CD4-positive, alpha-beta T cell treated with Interleukin-15 for 4 hours (primary cell): ENCODE data around the gene OR8B3.
"Not testable (repeated sequence)": the region's sequence is repeated elsewhere in the genome, so short reads cannot be mapped to it uniquely, and the experiment has no call there.

Source experiments
- DNase-seq: peaks from one replicate; pipeline ENCODE4 v3.0.0-alpha.2; 2020; ENCODE audit warnings: low spot score

The OR8B3 gene, protein sequence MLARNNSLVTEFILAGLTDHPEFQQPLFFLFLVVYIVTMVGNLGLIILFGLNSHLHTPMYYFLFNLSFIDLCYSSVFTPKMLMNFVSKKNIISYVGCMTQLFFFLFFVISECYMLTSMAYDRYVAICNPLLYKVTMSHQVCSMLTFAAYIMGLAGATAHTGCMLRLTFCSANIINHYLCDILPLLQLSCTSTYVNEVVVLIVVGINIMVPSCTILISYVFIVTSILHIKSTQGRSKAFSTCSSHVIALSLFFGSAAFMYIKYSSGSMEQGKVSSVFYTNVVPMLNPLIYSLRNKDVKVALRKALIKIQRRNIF

DNA sequence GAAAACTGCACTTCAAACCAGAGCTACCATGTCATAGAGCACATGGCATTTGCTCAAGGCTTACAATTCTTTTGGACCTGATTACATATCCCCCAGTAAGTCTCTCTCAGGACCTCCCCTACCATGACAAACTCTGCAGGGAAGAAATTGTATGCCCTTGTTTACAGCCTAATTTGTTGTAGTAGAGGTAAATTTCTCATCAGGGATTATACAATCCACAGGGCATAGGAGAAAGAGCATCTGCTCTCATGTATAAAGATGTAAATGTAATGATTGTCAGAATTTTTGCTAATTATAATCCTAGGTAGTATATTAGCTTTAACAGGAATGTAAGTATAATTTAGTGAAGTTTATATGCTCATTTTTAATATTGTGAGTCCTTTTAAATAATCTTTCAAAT is at the start of gene OR8B3:
Gene OR8B3 (minus strand): TSS at position 101 of the 400 bp plus-strand sequence. CDS start 1,673 bp downstream, outside the sequence.
- DNase-seq, result no peak

DNA sequence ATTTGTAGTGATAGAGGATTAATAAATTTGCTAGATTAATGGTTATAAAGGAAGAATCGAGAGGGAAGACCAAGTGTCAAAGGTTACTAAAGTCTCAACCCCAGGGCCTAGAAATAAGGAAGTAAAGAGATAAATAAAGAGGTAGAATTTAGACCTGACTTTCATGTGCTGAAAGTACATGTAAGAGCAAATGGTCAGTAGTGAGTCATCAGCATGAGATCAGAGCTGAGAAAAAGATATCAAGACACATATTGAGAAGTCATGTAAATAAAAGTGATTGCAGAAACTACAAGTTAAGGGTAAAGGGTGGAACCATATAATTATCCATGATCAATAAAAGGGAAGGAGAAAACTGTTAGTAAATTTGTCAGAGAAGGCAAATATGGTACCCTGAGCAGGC is 48.1 kb upstream of the OR8B3 start:
- no peak for DNase-seq

DNA sequence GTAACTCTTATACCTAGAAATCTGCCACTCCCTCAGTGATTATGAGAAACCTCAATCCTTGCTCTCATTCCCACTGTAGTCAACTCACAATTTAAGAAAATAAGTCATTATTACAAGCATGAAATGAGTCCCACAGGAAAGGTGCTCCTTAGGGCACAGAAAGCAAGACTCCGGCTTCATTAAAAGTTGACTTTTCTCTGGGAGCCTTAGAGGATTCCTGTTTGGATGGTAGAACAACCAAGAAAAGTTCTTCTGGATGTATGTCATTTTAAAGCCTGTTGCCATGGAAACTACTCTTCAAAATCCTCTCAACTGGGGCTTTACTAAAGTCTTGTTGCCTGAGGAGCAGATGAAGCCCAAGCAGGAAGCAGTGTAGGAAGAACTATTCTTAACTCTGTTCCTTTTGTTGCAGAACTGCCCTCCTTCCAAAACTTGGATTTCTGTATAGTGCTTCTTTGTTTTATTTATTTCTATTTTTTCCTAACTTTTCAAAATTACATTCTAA is 46.9 kb upstream of the OR8B3 start, which contains the start of gene OR8B8:
Gene OR8B8 (minus strand): TSS at position 51 of the 505 bp plus-strand sequence. CDS start 4,611 bp downstream, outside the sequence.
- DNase-seq, result no peak

DNA sequence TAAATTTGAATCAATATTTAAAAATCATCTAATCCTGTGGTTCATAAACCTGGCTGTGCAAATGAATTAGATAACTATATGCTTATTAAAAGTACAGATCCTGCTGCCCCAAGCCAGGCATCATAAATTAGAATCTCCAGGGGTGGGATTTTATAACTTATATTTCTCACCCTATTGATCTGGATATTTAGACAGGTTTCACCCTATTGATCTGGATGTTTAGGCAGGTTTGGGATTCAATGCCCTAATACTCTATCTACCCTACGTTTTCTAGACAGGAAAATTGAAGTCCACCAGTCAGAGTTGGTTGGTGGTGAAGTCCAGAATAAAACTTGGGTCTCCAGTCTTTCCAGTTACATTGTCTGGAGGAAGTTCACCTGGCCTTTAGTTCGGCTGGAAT is 44.0 kb upstream of the OR8B3 start:
- DNase-seq, result no peak

DNA sequence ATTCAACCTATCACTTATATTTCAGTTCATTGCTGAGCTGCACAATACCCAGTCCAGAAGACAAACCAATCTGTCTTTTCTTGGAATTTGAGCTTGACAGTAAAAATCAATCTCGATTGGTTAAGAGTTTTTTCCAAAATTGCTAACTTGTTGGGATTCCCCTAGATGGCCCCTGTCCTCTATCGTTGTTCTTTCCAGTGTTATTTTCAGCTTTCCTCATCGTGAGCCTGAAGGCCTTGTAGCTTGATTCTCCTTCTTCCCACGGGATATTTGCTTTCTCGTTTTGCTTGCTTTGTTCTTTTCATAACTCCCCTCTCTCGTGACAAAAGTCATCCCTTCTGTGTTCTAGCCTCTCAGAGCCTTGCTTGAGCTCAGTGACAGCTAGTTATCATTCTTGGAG is 43.6 kb upstream of the OR8B3 start:
- DNase-seq, result no peak

DNA sequence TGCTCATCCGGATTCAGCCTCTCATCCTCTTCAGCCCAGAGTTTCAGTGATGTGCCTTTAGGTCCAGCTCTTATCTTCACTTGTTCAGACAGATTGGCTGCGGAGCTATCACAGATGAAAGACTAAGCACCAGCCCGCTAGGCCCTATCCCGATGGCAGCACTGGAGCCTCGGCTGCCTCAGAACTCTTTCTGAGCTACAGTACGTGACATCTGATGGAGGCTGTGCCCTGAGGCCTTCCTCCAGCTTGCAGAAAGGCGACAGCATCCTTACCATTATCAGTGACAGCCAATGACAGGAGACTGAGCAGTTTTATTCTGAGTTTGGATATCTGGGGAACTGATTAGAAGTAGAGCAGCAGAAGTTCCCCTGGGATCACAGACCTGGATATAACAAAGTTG is 42.7 kb upstream of the OR8B3 start:
- no peak for DNase-seq

DNA sequence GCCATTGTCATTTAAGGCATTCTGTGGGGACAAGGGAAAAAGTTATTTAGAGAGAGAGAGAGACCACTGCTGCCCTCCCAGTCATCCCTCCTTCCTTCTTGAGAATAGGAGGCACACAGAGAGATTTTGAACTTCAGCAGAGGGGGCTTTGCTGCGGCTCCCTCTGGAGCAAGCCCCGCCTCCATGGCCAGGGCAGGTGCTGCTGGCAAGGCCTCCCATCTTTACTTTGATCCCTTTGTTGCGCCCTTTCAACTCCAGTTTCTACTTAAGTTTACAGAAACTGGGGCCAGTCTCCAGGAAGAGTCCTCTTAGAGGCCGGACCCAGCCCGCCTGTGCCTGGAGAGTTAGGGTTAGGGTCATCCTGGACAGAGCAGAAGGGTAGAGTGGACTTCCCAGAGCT is 42.3 kb upstream of the OR8B3 start:
- DNase-seq, result no peak

DNA sequence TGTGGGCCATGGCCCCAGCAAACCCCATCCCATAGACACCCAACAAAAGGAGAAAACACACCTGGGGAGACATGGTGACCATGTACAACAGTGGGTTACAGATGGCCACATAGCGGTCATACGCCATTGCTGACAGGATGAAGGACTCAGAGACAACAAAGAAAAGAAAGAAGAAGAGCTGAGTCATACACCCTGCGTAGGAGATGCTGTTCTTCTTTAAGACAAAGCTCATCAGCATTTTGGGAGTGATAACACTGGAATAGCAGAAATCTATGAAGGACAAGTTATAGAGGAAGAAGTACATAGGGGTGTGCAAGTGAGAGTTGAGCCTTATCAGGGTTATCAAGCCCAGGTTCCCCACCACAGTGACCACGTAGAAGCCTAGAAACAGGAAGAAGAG is 41.8 kb upstream of the OR8B3 start:
- no peak for DNase-seq

DNA sequence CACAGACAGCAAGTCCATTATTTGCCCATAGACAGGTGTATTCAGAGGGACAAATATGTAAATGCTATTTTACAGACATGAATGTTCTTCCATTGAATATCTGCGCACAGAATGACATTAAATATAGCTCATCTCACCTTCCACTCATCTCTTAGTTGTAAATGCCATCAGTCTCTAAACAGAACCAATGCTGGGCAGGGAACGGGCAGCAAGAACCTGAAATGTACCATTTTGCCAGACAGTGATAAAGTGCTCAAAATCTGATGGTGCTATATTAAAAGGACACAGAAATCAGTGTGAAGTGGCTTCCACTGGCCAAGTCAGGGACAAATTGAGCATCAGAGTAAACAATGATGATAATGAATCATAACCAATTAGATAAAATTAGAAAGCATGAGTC is 35.9 kb upstream of the OR8B3 start:
- no peak for DNase-seq

DNA sequence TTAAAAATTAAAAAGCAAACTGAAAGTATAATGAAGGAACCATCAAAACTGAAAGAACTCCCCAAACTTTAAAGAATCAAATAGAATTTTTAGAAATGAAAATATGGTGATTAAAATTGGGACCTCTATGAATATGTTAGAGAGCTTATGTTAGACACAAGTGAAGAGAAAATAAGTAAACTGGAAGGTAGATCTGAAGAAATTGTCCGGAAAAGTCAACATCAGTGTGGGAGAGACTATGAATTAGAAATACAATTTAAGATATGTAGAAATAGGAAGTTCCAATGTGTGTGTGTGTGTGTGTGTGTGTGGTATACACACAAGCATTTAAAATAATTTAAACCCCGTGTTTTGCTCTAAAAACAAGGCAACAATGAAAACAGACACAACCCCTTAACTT is 30.8 kb upstream of the OR8B3 start:
- DNase-seq, result no peak

DNA sequence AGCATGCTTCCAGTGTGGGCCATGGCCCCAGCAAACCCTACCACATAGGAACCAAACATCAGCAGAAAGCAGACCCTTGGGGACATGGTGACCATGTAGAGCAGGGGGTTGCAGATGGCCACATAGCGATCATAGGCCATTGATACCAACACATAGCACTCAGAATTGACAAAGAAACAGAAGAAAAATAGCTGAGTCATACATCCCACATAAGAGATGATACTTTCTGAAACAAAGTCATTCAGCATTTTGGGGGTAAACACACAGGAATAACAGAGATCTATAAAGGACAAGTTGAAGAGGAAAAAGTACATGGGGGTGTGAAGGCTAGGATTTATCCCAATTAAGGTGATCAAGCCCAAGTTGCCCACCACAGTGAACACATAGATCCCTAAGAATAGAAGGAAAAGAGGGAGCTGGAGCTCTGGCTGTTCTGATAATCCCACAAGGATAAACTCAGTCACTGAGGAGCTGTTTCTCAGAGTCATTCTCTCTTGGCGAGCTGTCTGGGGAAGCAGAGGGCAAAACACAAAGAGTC is 25.6 kb upstream of the OR8B3 start, which contains the start of gene OR8B4:
Gene OR8B4 (minus strand): TSS at position 488 of the 538 bp plus-strand sequence. CDS start 0 bp downstream, at position 488.
- no peak for DNase-seq

DNA sequence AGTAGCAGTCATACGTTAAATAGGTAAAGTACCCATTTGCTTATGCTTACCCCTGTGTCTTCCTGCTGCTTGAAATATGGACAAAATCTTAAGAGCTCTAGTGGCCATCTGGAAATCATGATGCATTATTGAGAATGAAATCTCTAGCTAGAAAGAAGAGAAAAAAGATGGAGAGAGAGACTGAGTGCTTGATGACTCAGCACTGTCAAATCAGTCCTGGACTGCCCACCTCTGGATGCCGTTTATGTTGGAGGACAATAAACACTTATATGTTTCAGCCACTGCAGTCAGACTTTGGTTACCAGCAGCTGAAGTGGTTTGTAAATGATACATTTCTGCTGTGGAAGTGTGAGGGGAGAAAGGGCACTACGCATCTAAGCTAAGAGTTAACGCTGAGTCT is 22.2 kb upstream of the OR8B3 start:
- DNase-seq, result no peak

DNA sequence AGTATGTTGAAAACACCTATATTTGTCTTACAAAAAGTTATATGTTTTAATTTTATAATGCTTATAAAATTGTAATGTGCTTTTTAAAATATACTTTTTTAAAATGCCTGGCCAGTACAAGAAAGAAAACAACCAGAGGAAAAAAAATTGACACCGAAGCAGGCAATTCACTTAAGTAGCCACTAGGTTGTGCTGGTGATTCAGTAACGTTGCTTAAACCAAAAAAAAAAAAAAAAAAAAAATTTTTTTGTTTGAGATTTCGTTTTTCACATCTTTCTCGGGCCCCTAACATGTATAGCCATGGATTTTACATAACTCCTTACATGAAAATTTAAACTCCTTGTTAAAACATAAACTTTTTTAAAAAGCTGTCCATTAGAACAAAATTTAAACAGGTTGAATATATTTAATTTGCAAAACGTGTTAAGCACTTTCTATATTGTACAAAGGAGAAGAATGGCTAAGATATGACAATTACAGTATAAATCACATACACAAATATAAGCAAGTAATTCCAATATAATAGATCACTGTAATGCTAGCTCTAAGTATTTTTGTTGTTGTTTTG is 16.6 kb upstream of the OR8B3 start:
- DNase-seq, result no peak

DNA sequence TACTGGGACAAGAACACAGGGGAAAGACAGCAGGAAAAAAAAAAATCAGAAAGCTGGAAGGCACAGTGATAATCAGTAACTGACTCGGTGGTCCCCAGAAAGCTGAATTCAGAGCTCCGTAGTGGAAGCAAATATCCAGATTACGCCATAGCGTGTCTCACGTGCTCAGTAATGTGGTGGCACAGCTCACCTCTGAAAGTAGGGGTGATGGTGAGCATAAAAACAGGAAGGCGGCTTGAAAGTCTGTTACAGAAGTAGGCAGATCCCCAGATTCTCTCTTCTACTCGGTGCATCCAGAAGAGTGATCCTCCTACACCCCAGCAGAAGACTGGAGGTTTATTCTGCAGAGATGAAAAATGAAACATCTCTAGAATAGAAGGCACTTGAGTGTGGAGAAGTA is 11.1 kb upstream of the OR8B3 start:
- DNase-seq, result no peak

DNA sequence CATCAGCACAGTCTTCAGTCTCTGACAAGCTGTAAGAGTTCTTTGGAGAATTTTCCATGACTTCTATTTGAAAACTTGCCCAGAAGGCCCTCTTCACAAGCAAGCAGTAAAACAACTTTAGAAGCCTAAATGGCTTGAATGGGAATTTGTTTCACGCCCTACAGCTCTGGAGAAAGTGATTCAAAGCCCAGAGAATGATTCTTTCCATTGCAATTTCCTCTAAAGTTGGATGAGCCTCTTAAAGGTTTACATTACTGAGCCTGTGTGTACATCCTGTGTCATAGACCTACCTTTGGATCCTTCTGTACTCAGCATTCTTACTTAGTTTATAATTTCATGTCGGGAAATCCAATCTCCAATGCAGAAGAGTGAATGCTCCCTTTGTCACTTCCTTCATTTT is 6.8 kb upstream of the OR8B3 start:
- no peak for DNase-seq

DNA sequence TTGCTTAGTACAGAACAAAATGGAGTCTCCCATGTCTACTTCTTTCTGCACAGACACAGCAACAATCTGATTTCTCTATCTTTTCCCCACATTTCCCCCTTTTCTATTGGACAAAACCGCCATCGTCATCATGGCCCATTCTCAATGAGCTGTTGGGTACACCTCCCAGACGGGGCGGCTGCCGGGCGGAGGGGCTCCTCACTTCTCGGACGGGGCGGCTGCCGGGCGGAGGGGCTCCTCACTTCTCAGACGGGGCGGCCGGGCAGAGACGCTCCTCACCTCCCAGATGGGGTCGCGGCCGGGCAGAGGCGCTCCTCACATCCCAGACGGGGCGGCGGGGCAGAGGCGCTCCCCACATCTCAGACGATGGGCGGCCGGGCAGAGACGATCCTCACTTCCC is 4.4 kb upstream of the OR8B3 start:
- not testable (repeated sequence) for DNase-seq

DNA sequence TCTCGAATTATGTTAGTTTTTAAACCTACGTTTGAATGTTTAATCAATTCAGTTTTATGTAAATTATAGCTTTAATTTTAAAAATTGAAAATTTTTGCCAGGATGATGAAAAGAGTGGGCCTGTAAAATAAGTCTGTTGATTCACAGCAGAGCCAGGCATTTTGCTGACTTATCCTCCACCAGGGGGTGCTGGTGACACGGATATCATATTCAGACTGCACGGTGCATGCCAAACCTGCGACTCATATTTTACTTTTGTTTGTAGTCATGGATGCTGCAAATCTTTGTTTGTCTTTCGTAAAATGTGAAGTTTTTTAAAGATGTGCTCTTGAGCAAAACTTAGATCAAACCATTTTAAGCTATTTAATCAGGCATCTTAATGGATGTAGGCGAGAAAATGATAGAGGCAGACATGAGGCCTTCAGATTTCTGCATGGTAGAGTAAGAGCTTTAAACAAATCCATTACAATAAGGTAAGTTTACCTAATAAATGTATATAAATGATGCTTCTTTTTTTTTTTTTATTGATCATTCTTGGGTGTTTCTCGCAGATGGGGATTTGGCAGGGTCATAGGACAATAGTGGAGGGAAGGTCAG is 3.6 kb upstream of the OR8B3 start:
- peak; percentile 22 for DNase-seq

DNA sequence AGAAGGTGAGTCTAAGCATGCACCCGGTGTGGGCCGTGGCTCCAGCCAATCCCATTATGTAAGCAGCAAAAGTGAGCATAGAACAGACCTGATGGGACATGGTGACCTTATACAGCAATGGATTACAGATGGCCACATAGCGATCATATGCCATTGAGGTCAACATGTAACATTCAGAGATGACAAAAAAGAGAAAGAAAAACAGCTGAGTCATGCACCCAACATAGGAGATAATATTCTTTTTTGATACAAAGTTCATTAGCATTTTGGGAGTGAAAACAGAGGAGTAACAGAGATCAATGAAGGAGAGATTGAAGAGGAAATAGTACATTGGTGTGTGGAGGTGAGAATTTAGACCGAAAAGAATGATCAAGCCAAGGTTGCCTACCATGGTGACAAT is 2.0 kb downstream of the OR8B3 start:
- not testable (repeated sequence) for DNase-seq

DNA sequence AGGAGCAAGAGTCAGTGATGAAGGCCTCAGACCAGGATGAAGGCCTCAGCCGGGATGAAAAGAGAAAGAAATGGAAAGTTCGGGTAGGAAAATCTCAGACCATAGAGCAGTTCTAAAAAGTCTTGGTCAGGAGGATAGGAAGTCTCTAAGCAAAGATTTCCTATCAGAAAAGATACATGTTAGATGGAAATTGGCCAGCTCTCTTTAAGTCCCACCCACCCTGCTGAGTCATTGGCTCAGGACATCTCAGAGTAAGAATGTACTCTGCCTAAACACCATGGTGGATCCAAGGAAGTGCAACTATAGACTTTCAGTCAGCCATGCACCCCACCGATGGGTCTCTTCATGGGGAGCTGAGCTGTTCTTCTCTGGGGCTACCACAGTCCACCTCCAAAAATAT is 4.4 kb downstream of the OR8B3 start:
- DNase-seq, result no peak

DNA sequence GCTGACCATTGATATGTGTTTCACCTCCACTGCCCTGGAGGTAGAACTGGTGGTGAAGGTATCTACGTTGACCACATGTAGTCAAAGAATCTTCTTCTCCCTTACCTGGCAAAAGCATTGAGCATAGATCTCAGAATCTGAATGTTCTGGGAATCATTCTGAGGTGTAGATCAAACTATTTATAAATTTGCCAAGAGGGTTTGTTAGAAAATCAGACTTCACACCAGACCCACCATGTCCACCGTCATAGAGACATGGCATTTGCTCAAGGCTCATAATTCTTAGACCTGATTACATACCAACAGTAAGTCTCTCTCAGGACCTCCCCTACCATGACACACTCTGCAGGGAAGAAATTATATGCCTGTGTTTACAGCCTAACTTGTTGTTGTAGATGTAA is 14.4 kb downstream of the OR8B3 start, which contains the start of gene OR8B2:
Gene OR8B2 (minus strand): TSS at position 101 of the 400 bp plus-strand sequence. CDS start 1,156 bp downstream, outside the sequence.
- no peak for DNase-seq

DNA sequence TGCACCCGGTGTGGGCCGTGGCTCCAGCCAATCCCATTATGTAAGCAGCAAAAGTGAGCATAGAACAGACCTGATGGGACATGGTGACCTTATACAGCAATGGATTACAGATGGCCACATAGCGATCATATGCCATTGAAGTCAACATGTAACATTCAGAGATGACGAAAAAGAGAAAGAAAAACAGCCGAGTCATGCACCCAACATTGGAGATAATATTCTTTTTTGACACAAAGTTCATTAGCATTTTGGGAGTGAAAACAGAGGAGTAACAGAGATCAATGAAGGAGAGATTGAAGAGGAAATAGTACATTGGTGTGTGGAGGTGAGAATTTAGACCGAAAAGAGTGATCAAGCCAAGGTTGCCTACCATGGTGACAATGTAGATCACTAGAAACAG is 16.0 kb downstream of the OR8B3 start:
- not testable (repeated sequence) for DNase-seq

DNA sequence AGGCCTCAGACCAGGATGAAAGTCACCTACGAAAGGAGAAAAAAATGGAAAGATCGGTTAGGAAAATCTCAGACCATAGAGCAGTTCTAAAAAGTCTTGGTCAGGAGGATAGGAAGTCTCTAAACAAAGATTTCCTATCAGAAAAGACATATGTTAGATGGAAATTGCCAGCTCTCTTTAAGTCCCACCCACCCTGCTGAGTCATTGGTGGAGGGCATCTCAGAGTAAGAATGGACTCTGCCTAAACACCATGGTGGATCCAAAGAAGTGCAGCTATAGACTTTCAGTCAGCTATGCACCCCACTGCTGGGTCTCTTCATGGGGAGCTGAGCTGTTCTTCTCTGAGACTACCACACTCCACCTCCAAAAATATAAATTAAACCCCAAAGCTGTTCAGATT is 18.2 kb downstream of the OR8B3 start:
- no peak for DNase-seq

DNA sequence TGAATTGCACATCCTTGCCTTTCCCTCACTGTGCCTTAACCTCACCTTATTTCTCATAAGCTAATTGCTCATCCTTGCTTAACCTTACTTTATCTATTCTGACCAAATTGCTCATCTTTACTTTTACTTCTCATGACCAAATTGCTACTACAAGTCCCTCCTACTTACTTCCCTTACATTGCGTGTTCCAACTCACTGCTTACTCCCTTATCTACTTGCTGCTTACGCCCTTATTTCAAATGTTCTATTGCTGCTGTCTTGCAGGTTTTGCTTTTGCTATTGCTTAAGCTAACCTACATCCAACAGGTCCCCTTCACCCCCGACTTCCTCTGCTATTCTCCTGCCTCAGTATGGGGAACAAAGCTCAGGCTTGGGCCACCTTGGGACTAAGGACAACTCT is 22.5 kb downstream of the OR8B3 start:
- no peak for DNase-seq
